Mesenchymal stem cell (in vitro differentiated cells and primary cell): ENCODE data around the gene SCN11A.

Experiments
- DNase-seq: peaks from one replicate; pipeline ENCODE4 v3.0.0-alpha.2; 2013
- H2AFZ ChIP-seq: one replicate; pipeline ENCODE4 v1.6.1; 2013; ENCODE audit warnings: low read depth, mild to moderate bottlenecking, control low read depth, inconsistent platforms, low read length, moderate library complexity
- H2AK5ac ChIP-seq: 2 replicates; pipeline ENCODE4 v1.6.1; 2013; ENCODE audit warnings: low read length, moderate library complexity, mild to moderate bottlenecking, inconsistent platforms; ENCODE audit not compliant: severe bottlenecking
- H2BK120ac ChIP-seq: one replicate; pipeline ENCODE4 v1.6.1; 2013; ENCODE audit warnings: low read depth, mild to moderate bottlenecking, inconsistent platforms, low read length, moderate library complexity
- H2BK12ac ChIP-seq, 2 experiments: one replicate each; pipeline ENCODE4 v1.6.1; 2013; ENCODE audit warnings: inconsistent platforms in 2 of 2, low read length in 2 of 2, mild to moderate bottlenecking in 2 of 2, moderate library complexity in 2 of 2, control low read depth in 1 of 2
- H2BK15ac ChIP-seq: one replicate; pipeline ENCODE4 v1.6.1; 2013; ENCODE audit warnings: mild to moderate bottlenecking, low read depth, inconsistent platforms; ENCODE audit not compliant: poor library complexity, severe bottlenecking
- H2BK5ac ChIP-seq: 2 replicates; pipeline ENCODE4 v1.6.1; 2013; ENCODE audit warnings: low read depth, mild to moderate bottlenecking, low read length, control low read depth, inconsistent platforms; ENCODE audit not compliant: poor library complexity, severe bottlenecking
- H3K14ac ChIP-seq, 2 experiments: one replicate each; pipeline ENCODE4 v1.6.1; 2013; ENCODE audit warnings: inconsistent platforms in 2 of 2, low read length in 2 of 2, control low read depth in 1 of 2, mild to moderate bottlenecking in 1 of 2, moderate library complexity in 1 of 2
- H3K18ac ChIP-seq, 2 experiments: one replicate each; pipeline ENCODE4 v1.6.1; 2013; ENCODE audit warnings: inconsistent platforms in 2 of 2, low read length in 2 of 2, control low read depth in 1 of 2, low read depth in 1 of 2, mild to moderate bottlenecking in 1 of 2
- H3K23ac ChIP-seq, 2 experiments: one replicate each; pipeline ENCODE4 v1.6.1; 2013; ENCODE audit warnings: inconsistent platforms in 2 of 2, low read length in 2 of 2, mild to moderate bottlenecking in 2 of 2, moderate library complexity in 2 of 2, control low read depth in 1 of 2
- H3K27ac ChIP-seq: 2 replicates; pipeline ENCODE4 v1.5.1; 2013; ENCODE audit warnings: mild to moderate bottlenecking, moderate library complexity, low read length, control low read depth, inconsistent platforms; ENCODE audit not compliant: poor library complexity, severe bottlenecking
- H3K27me3 ChIP-seq, 2 experiments: 2 replicates each; pipeline versions ENCODE4 v1.6.1 to v1.7.0; 2013; ENCODE audit warnings: low read length in 2 of 2, mild to moderate bottlenecking in 2 of 2, moderate library complexity in 2 of 2, control low read depth in 1 of 2, inconsistent platforms in 1 of 2; ENCODE audit not compliant: control insufficient read depth in 1 of 2, insufficient read depth in 1 of 2
- H3K36me3 ChIP-seq, 2 experiments: 2 replicates each; pipeline versions ENCODE4 v1.6.1 to v1.7.0; 2013; ENCODE audit warnings: low read length in 2 of 2, control low read depth in 1 of 2, inconsistent platforms in 1 of 2, low read depth in 1 of 2, mild to moderate bottlenecking in 1 of 2; ENCODE audit not compliant: insufficient read depth in 2 of 2, control insufficient read depth in 1 of 2
- H3K4ac ChIP-seq, 2 experiments: one replicate each; pipeline ENCODE4 v1.6.1; 2013; ENCODE audit warnings: inconsistent platforms in 2 of 2, low read length in 2 of 2, mild to moderate bottlenecking in 2 of 2, moderate library complexity in 2 of 2, control low read depth in 1 of 2, low read depth in 1 of 2
- H3K4me1 ChIP-seq: 2 replicates; pipeline ENCODE4 v1.6.1; 2013; ENCODE audit warnings: low read depth, low read length, control low read depth; ENCODE audit not compliant: control insufficient read depth, insufficient read depth
- H3K4me2 ChIP-seq: 2 replicates; pipeline ENCODE4 v1.6.1; 2013; ENCODE audit warnings: low read length, mild to moderate bottlenecking, inconsistent platforms; ENCODE audit not compliant: poor library complexity, severe bottlenecking
- H3K4me3 ChIP-seq, 2 experiments: 2 replicates each; pipeline versions ENCODE4 v1.5.1 to v1.7.0; 2013; ENCODE audit warnings: low read length in 2 of 2, mild to moderate bottlenecking in 2 of 2, control low read depth in 1 of 2, low read depth in 1 of 2; ENCODE audit not compliant: insufficient read depth in 1 of 2
- H3K79me1 ChIP-seq: replicated peaks from 2 replicates; pipeline ENCODE4 v1.6.1; 2013; ENCODE audit warnings: mild to moderate bottlenecking, control low read depth, low read length, inconsistent platforms; ENCODE audit not compliant: poor library complexity, severe bottlenecking
- H3K9ac ChIP-seq: 2 replicates; pipeline ENCODE4 v1.7.0; 2013; ENCODE audit warnings: mild to moderate bottlenecking, low read length, moderate library complexity
- H3K9me3 ChIP-seq: 2 replicates; pipeline ENCODE4 v1.7.0; 2013; ENCODE audit warnings: mild to moderate bottlenecking, low read length; ENCODE audit not compliant: control insufficient read depth
- H4K8ac ChIP-seq: one replicate; pipeline ENCODE4 v1.6.1; 2013; ENCODE audit warnings: inconsistent platforms, mild to moderate bottlenecking, low read length, moderate library complexity
- H4K91ac ChIP-seq: one replicate; pipeline ENCODE4 v1.6.1; 2013; ENCODE audit warnings: mild to moderate bottlenecking, low read length, inconsistent platforms
- WGBS: methylation state at CpG from one replicate; pipeline ENCODE4 v1.1.7; 2013; ENCODE audit warnings: mixed read lengths; 5-methylcytosine and 5-hydroxymethylcytosine counted together

The SCN11A gene

GRCh38 chr3:39080026-39080425 lies 28.3 kb upstream of the SCN11A start:
- Histone ChIP-seq H2BK5ac (no peak overlapping the region), H3K79me1 (peaks cover 1% of the 10 kb centered on the region), H3K9me3 (no peaks in the 10 kb centered on the region), H2AFZ (no peak overlapping the region), H3K18ac (no peak overlapping the region), H3K4me2 (no peak overlapping the region), H2BK12ac (no peak overlapping the region), H3K27ac (no peak overlapping the region), H2AK5ac (no peak overlapping the region), H4K8ac (no peak overlapping the region), H4K91ac (no peak overlapping the region), H3K23ac (no peak overlapping the region), H3K4me3 (no peak overlapping the region), H3K14ac (no peak overlapping the region), H3K36me3 (peaks cover 11 to 75% of the 10 kb centered on the region in 2 experiments), H3K4ac (no peak overlapping the region), H3K9ac (no peak overlapping the region), H3K27me3 (no peaks in the 10 kb centered on the region), H2BK120ac (no peak overlapping the region), H2BK15ac (no peak overlapping the region), H3K4me1 (no peaks in the 10 kb centered on the region)
- DNase-seq, result no peak

GRCh38 chr3:39079530-39079929 lies 27.8 kb upstream of the SCN11A start:
- H2BK120ac ChIP-seq, result no peak overlapping the region
- no peak overlapping the region for H4K8ac ChIP-seq
- H2BK15ac ChIP-seq, result no peak overlapping the region

DNA sequence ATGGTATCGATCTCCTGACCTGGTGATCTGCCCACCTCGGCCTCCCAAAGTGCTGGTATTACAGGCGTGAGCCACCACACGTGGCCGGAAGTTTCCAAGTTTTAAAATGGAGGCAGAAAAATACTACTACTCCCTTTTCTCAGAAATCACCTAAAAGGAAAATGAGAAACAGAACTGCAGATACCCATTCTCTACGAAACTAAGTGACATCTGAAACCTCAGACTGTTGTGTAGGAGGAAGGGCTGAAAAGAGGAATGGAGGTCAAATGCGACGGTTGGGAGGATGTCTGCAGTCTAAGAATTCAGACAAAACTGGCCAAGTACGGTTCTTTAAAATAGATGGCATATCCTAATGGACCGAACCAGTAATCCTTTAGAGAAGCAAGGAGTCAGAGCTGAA lies 24.2 kb upstream of the SCN11A start:
- no peak for DNase-seq
- Histone ChIP-seq H2BK15ac (no peak overlapping the region), H3K4me3 (no peak overlapping the region), H2BK120ac (no peak overlapping the region), H3K4me1 (no peaks in the 10 kb centered on the region), H3K36me3 (peaks cover 10 to 94% of the 10 kb centered on the region in 2 experiments), H3K79me1 (peaks cover 5% of the 10 kb centered on the region), H3K23ac (no peak overlapping the region), H3K27me3 (no peaks in the 10 kb centered on the region), H2AK5ac (no peak overlapping the region), H2AFZ (no peak overlapping the region), H3K4me2 (no peak overlapping the region), H4K8ac (no peak overlapping the region), H3K9me3 (no peaks in the 10 kb centered on the region), H3K4ac (no peak overlapping the region), H3K14ac (no peak overlapping the region), H4K91ac (no peak overlapping the region), H3K9ac (no peak overlapping the region), H2BK5ac (no peak overlapping the region), H2BK12ac (no peak overlapping the region), H3K18ac (no peak overlapping the region), H3K27ac (no peak overlapping the region)
- WGBS, result 96% methylated on average over 10 of the region's 10 CpGs

More at GRCh38 chr3:39079530-39079929, 27.8 kb upstream of the SCN11A start:
- Histone ChIP-seq H3K79me1 (peaks cover 1% of the 10 kb centered on the region), H3K14ac (no peak overlapping the region), H3K9ac (no peak overlapping the region), H4K91ac (no peak overlapping the region), H3K23ac (no peak overlapping the region), H3K27ac (no peak overlapping the region), H2AFZ (no peak overlapping the region), H3K9me3 (no peaks in the 10 kb centered on the region), H3K27me3 (no peaks in the 10 kb centered on the region), H3K4me1 (no peaks in the 10 kb centered on the region), H3K4me3 (no peak overlapping the region), H3K36me3 (peaks cover 12 to 77% of the 10 kb centered on the region in 2 experiments), H3K4ac (no peak overlapping the region), H3K18ac (no peak overlapping the region), H2BK5ac (no peak overlapping the region), H2AK5ac (no peak overlapping the region), H3K4me2 (no peak overlapping the region), H2BK12ac (no peak overlapping the region)
- DNase-seq, result no peak

- H2BK12ac ChIP-seq, result no peak overlapping the region
- peaks cover 6% of the 10 kb centered on the region for H3K4me1 ChIP-seq
- WGBS, result 100% methylated on average over 2 of the region's 3 CpGs
- no peaks in the 10 kb centered on the region for H3K27me3 ChIP-seq
- H3K4me3 ChIP-seq, result no peak overlapping the region
- no peak overlapping the region for H2AK5ac ChIP-seq
- H3K36me3 ChIP-seq, result peaks cover 4 to 76% of the 10 kb centered on the region in 2 experiments
- H3K4ac ChIP-seq, result no peak overlapping the region
- DNase-seq, result no peak
- peaks cover 14% of the 10 kb centered on the region for H3K79me1 ChIP-seq
- no peaks in the 10 kb centered on the region for H3K9me3 ChIP-seq
- no peak overlapping the region for H2BK120ac ChIP-seq
- no peak overlapping the region for H3K9ac ChIP-seq
- no peak overlapping the region for H3K18ac ChIP-seq
- H3K23ac ChIP-seq, result no peak overlapping the region
- no peak overlapping the region for H3K4me2 ChIP-seq
- no peak overlapping the region for H3K27ac ChIP-seq
- H3K14ac ChIP-seq, result no peak overlapping the region
- H4K8ac ChIP-seq, result no peak overlapping the region
- no peak overlapping the region for H4K91ac ChIP-seq
- H2BK15ac ChIP-seq, result no peak overlapping the region
- no peak overlapping the region for H2AFZ ChIP-seq
- H2BK5ac ChIP-seq, result no peak overlapping the region
Measured at GRCh38 chr3:39068556-39068955, 16.8 kb upstream of the SCN11A start.
